HG03520 (cell line): Measurements from ENCODE around the gene CHI3L1.
A peak's percentile ranks its signal among the peaks of the same experiment; 100 is the strongest.

Experiments used
- ATAC-seq: cut with Tn5 transposase; IDR thresholded peaks from one replicate; pipeline ENCODE4 v1.9.1; 2021; ENCODE audit warnings: mild to moderate bottlenecking, moderate library complexity; ENCODE audit not compliant: unreplicated experiment

Gene CHI3L1

GRCh38 chr1:203182387-203182953, 4.0 kb downstream of the CHI3L1 start:
- ATAC-seq: no peak

GRCh38 chr1:203181586-203182386, 4.7 kb downstream of the CHI3L1 start:
- ATAC-seq: no peak

GRCh38 chr1:203180611-203181330, 5.7 kb downstream of the CHI3L1 start:
- ATAC-seq: no peak

GRCh38 chr1:203179667-203180005, 6.9 kb downstream of the CHI3L1 start:
- ATAC-seq: no peak

GRCh38 chr1:203178821-203179666, 7.5 kb downstream of the CHI3L1 start:
- ATAC-seq: no peak

GRCh38 chr1:203178083-203178482, 8.4 kb downstream of the CHI3L1 start:
- no peak for ATAC-seq

GRCh38 chr1:203177470-203178039, 8.9 kb downstream of the CHI3L1 start:
- ATAC-seq: no peak

GRCh38 chr1:203177036-203177405, 9.5 kb downstream of the CHI3L1 start:
- ATAC-seq: no peak

- no peak for ATAC-seq
These were observed 10.1 kb downstream of the CHI3L1 start for GRCh38 chr1:203176273-203177035.

GRCh38 chr1:203175827-203176241, 10.7 kb downstream of the CHI3L1 start:
- no peak for ATAC-seq

GRCh38 chr1:203175237-203175826, 11.2 kb downstream of the CHI3L1 start, which contains the start of gene MYBPH:
Gene MYBPH, minus strand, starts transcription at chr1:203175826. Its CDS starts 71 bp downstream, at chr1:203175755.
- ATAC-seq: no peak

- ATAC-seq: no peak
These were observed 12.0 kb downstream of the CHI3L1 start for GRCh38 chr1:203174324-203174985.

GRCh38 chr1:203173566-203173965, 12.9 kb downstream of the CHI3L1 start:
- peak; percentile 78 for ATAC-seq

GRCh38 chr1:203173011-203173555, 13.4 kb downstream of the CHI3L1 start:
- ATAC-seq: no peak

GRCh38 chr1:203172184-203173010, 14.1 kb downstream of the CHI3L1 start:
- no peak for ATAC-seq

- ATAC-seq: no peak
These were observed 14.9 kb downstream of the CHI3L1 start for GRCh38 chr1:203171341-203172183.
